Measurements from ENCODE around the gene KIAA1671.

- TF ChIP-seq CTCF (IDR thresholded peaks at IDR 0.05) (no peak), EP300 (IDR thresholded peaks at IDR 0.05) (no peak)
These were observed 225.4 kb downstream of the KIAA1671 start for GRCh38 chr22:25177895-25178294.
